GM12891 (cell line): ENCODE results near the gene HES1.
"Not testable (repeated sequence)": the region's sequence is repeated elsewhere in the genome, so short reads cannot be mapped to it uniquely, and the experiment has no call there.

ENCODE experiments used
- PAX5 ChIP-seq: IDR thresholded peaks from 2 replicates; pipeline ENCODE4 v1.6.1; 2011; ENCODE audit warnings: low read length, moderate library complexity, mild to moderate bottlenecking; ENCODE audit not compliant: insufficient read depth, severe bottlenecking
- POLR2A ChIP-seq: IDR thresholded peaks from 2 replicates; pipeline ENCODE4 v1.6.1; 2011; ENCODE audit warnings: low read depth, low read length, control low read depth
- POLR2AphosphoS5 ChIP-seq: IDR thresholded peaks from 2 replicates; pipeline ENCODE4 v1.6.1; 2011; ENCODE audit warnings: low read depth, low read length, control low read depth
- POU2F2 ChIP-seq: IDR thresholded peaks from 2 replicates; pipeline ENCODE4 v1.6.1; 2011; ENCODE audit warnings: low read depth, mild to moderate bottlenecking, control low read depth, low read length, moderate library complexity
- SPI1 ChIP-seq: IDR thresholded peaks from 2 replicates; pipeline ENCODE4 v1.6.1; 2011; ENCODE audit warnings: low read depth, low read length, control low read depth
- TAF1 ChIP-seq: IDR thresholded peaks from 2 replicates; pipeline ENCODE4 v1.6.1; 2011; ENCODE audit warnings: low read depth, low read length, control low read depth

- not testable (repeated sequence) for TF ChIP-seq POLR2A, TAF1, POLR2AphosphoS5, POU2F2, SPI1, PAX5
These were observed 15.0 kb downstream of the HES1 start for GRCh38 chr3:194150935-194151302.
